ENCODE results near the gene QRFP.

DNA sequence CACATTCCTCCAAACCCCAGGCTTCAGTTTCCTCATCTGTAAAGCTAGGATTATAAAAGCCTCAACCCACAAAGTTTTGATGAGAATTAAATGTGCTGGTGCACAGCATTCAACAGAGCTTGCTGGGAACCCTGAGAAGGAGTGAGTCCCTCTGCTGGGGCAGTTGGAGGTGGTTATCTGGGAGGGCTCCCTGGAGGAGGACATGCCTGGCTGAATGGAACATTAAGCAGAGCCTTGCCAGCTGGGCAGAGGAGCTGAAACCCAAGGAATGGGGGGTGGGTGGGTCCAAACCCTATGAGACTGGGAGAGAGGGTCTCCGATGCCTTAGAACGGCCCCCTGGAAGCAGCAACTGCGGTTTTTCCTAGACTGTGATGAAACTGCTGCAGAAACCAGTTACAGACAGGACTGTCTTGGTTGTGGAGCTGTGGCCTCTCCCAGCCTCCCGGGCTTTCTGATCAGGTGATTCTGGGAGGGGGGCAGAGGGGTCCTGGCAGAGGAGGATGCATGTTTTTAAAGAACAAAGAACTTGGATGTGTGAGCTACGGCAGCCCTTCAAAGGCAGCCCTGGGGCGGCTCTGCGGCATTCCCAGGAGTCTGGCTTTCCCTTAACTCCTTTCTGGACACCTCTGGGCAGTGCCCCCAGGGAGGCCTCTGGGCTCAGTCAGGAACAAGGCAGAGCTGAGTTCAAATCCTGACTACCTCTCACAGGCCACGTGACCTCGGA, 21.7 kb upstream of the QRFP start:
- TF ChIP-seq, protein P1, sequence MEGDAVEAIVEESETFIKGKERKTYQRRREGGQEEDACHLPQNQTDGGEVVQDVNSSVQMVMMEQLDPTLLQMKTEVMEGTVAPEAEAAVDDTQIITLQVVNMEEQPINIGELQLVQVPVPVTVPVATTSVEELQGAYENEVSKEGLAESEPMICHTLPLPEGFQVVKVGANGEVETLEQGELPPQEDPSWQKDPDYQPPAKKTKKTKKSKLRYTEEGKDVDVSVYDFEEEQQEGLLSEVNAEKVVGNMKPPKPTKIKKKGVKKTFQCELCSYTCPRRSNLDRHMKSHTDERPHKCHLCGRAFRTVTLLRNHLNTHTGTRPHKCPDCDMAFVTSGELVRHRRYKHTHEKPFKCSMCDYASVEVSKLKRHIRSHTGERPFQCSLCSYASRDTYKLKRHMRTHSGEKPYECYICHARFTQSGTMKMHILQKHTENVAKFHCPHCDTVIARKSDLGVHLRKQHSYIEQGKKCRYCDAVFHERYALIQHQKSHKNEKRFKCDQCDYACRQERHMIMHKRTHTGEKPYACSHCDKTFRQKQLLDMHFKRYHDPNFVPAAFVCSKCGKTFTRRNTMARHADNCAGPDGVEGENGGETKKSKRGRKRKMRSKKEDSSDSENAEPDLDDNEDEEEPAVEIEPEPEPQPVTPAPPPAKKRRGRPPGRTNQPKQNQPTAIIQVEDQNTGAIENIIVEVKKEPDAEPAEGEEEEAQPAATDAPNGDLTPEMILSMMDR (IDR thresholded peaks at IDR 0.05 in 4 of 5, conservative IDR thresholded peaks at IDR 0.05 in 1 of 5) = no peak
- TF ChIP-seq POLR2A (IDR thresholded peaks at IDR 0.05) = no peak

Measured in gastrocnemius medialis (tissue), 4 donors.